ENCODE results near the gene TET3. TPM values are rescaled to one million over a fixed set of nuclear protein-coding genes. Genes with fewer than 3 reads are reported as not detected.

TET3 gene
- total and polyA plus RNA-seq, 2 donors (not counting 3 experiments of a cell fraction or from before 2014, with no cell fraction given) = 3.4 to 15.6 TPM

DNA sequence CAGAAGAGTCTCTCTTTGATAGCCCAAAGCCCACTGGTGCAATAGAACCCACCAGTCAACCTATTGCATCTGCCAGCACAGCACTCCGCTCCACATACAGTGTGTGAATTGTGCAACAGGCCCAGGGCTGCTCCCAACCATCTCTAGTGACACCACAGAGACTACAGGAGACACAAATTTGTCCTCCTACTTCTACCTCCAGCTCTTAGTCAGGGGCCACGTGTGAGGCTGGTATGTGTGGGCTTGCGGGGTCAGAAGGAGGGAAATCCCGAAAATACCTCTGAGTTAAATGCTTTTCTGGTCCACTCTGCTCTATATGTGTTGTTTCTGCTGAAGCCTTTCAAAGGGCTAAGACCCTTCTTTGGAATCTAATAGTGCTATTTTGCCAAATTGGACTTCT is 40.0 kb upstream of the TET3 start:
- H4K20me1 ChIP-seq (replicated peaks; ENCODE audit: control insufficient read depth, extremely low read depth, insufficient read depth, low read length) = peaks cover 3% of the 10 kb centered on the region
- ChIA-PET CTCF (interaction anchor here (1.1 kb wide), 1 partner anchor 390 kb away, joined by 3 read pairs; no protein-coding TSS in a partner anchor), POLR2A (no interaction called here)
- no peaks in the 10 kb centered on the region for H3K27me3 ChIP-seq (ENCODE audit: control insufficient read depth in 2 of 2, insufficient read depth in 2 of 2, low read length in 2 of 2)
- no peaks in the 10 kb centered on the region for H3K9me3 ChIP-seq (replicated peaks; ENCODE audit: control insufficient read depth, insufficient read depth, low read length)
- H2AFZ ChIP-seq (ENCODE audit: low read depth, low read length) = no peak overlapping the region
- TF ChIP-seq MYC (IDR thresholded peaks at IDR 0.05; ENCODE audit: low read depth, low read length) (no peak), JUN (IDR thresholded peaks at IDR 0.05; ENCODE audit: borderline replicate concordance, insufficient read depth, insufficient read length, low read depth) (no peak), GATA2 (IDR thresholded peaks at IDR 0.05; ENCODE audit: insufficient read depth, insufficient read length, low read depth, low read length) (no peak), MAX (IDR thresholded peaks at IDR 0.05; ENCODE audit: insufficient read depth, insufficient read length) (no peak), FOS (IDR thresholded peaks at IDR 0.05; ENCODE audit: borderline replicate concordance, insufficient read depth, low read length) (no peak), POLR2A (IDR thresholded peaks at IDR 0.05; ENCODE audit: low read depth, low read length) (no peak)
- H3K9ac ChIP-seq (replicated peaks; ENCODE audit: extremely low read depth, insufficient read depth, low read length) = no peak overlapping the region
- intact Hi-C loops (cut with micrococcal nuclease) = no loop called here
- dilution Hi-C loops (cut with MboI; ENCODE audit: extremely low pct_ligation_motif_present, low sequenced_read_pairs) = no loop called here
- BruUV-seq (replicated peaks) = no TSS peak
- no peak for DNase-seq (ENCODE audit: low read depth, low spot score)
- no peak overlapping the region for H3K4me2 ChIP-seq (ENCODE audit: insufficient read depth, low read length)
- peaks cover 22% of the 10 kb centered on the region for H3K79me2 ChIP-seq (ENCODE audit: control insufficient read depth, insufficient read depth, low read length)
- no peaks in the 10 kb centered on the region for H3K9me1 ChIP-seq (replicated peaks; ENCODE audit: control insufficient read depth, extremely low read depth, insufficient read depth, low read length)
- peaks cover 7 to 17% of the 10 kb centered on the region in 2 experiments for H3K36me3 ChIP-seq (ENCODE audit: control insufficient read depth in 2 of 2, extremely low read depth in 1 of 2, insufficient read depth in 2 of 2, low read length in 2 of 2)
- FAIRE-seq = no peak
- no peak overlapping the region for H3K4me3 ChIP-seq (replicated peaks in 1 of 3; ENCODE audit: insufficient read depth in 1 of 3, low read depth in 1 of 3, low read length in 3 of 3)
- no peak overlapping the region for H3K27ac ChIP-seq (ENCODE audit: insufficient read depth, low read depth, low read length)
- no peaks in the 10 kb centered on the region for H3K4me1 ChIP-seq (ENCODE audit: control insufficient read depth, extremely low read depth, insufficient read depth, low read length)

DNA sequence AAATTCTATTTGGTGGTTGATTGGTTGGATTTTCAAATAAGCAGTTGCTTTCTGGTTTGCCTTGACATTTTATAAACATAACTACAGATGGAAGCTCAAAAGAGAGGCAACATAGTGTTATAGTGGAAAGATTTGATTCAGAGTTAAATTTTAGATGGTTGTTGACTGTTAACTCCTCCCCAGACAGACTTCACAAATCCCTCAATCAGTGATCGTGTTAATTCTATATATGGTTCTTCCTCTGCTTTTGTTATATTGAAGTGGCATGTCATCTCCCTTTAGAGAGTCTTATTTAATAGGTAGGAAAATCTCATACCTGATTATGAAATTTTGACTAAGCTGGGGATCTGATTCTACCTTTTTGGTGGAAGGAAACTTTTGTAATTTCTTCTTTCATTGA is 38.5 kb upstream of the TET3 start:
- CTCF ChIA-PET = no interaction called here
- DNase-seq (ENCODE audit: low read depth, low spot score) (no peak), FAIRE-seq (no peak)
- no peak overlapping the region for H3K4me2 ChIP-seq (ENCODE audit: insufficient read depth, low read length)
- H3K9ac ChIP-seq (replicated peaks; ENCODE audit: extremely low read depth, insufficient read depth, low read length) = no peak overlapping the region
- no peaks in the 10 kb centered on the region for H3K4me1 ChIP-seq (ENCODE audit: control insufficient read depth, extremely low read depth, insufficient read depth, low read length)
- dilution Hi-C loops (cut with MboI; ENCODE audit: extremely low pct_ligation_motif_present, low sequenced_read_pairs) = no loop called here
- no peak for TF ChIP-seq GATA2 (IDR thresholded peaks at IDR 0.05; ENCODE audit: insufficient read depth, insufficient read length, low read depth, low read length)
- TF ChIP-seq POLR2AphosphoS5 (IDR thresholded peaks at IDR 0.05; ENCODE audit: insufficient read depth, low read depth, low read length) = no peak
- no peak for TF ChIP-seq EZH2 (IDR thresholded peaks at IDR 0.05; ENCODE audit: borderline replicate concordance, low read depth, low read length, severe bottlenecking)
- TF ChIP-seq FOS (IDR thresholded peaks at IDR 0.05; ENCODE audit: borderline replicate concordance, insufficient read depth, low read length) = no peak
- no peak for TF ChIP-seq MAX (IDR thresholded peaks at IDR 0.05; ENCODE audit: insufficient read depth, insufficient read length)
- no peak for TF ChIP-seq JUN (IDR thresholded peaks at IDR 0.05; ENCODE audit: borderline replicate concordance, insufficient read depth, insufficient read length, low read depth)
- no peak for TF ChIP-seq POLR2A (IDR thresholded peaks at IDR 0.05; ENCODE audit: low read depth, low read length)
- no peak overlapping the region for H3K4me3 ChIP-seq (replicated peaks in 1 of 3; ENCODE audit: insufficient read depth in 1 of 3, low read depth in 1 of 3, low read length in 3 of 3)
- no peaks in the 10 kb centered on the region for H3K9me3 ChIP-seq (replicated peaks; ENCODE audit: control insufficient read depth, insufficient read depth, low read length)
- intact Hi-C loops (cut with micrococcal nuclease) = no loop called here
- POLR2A ChIA-PET = interaction anchor here (0.8 kb wide), 1 partner anchor 266 kb away, joined by 8 read pairs; no protein-coding TSS in a partner anchor
- peaks cover 3% of the 10 kb centered on the region for H4K20me1 ChIP-seq (replicated peaks; ENCODE audit: control insufficient read depth, extremely low read depth, insufficient read depth, low read length)
- peaks cover 13 to 28% of the 10 kb centered on the region in 2 experiments for H3K36me3 ChIP-seq (ENCODE audit: control insufficient read depth in 2 of 2, extremely low read depth in 1 of 2, insufficient read depth in 2 of 2, low read length in 2 of 2)
- no peak overlapping the region for H3K27ac ChIP-seq (ENCODE audit: insufficient read depth, low read depth, low read length)
- no peaks in the 10 kb centered on the region for H3K9me1 ChIP-seq (replicated peaks; ENCODE audit: control insufficient read depth, extremely low read depth, insufficient read depth, low read length)
- BruUV-seq (replicated peaks) = no TSS peak
- H2AFZ ChIP-seq (ENCODE audit: low read depth, low read length) = no peak overlapping the region
- peaks cover 12% of the 10 kb centered on the region for H3K79me2 ChIP-seq (ENCODE audit: control insufficient read depth, insufficient read depth, low read length)
- H3K27me3 ChIP-seq (ENCODE audit: control insufficient read depth in 2 of 2, insufficient read depth in 2 of 2, low read length in 2 of 2) = no peaks in the 10 kb centered on the region

All from endothelial cell of umbilical vein (primary cell).